SU-DHL-6 (cell line): Measurements from ENCODE around the gene DUS2.

Source experiments
- EZH2phosphoT487 ChIP-seq: fragments of 200-600 bp; sonication (generic), shearing (Covaris generic); conservative IDR thresholded peaks from 2 replicates; pipeline ENCODE4 v1.6.1; 2018; ENCODE audit warnings: mild to moderate bottlenecking, antibody characterized with exemption, low read length, moderate library complexity, mixed read lengths
- TF ChIP-seq, protein P1 (sequence below): fragments of 200-600 bp; sonication (generic); IDR thresholded peaks from one replicate; pipeline ENCODE4 v1.5.1; 2017; ENCODE audit warnings: antibody characterized with exemption, mild to moderate bottlenecking, low read length, moderate library complexity; ENCODE audit not compliant: insufficient read depth, poor library complexity, severe bottlenecking

- no peak for TF ChIP-seq EZH2phosphoT487
- TF ChIP-seq, protein P1, sequence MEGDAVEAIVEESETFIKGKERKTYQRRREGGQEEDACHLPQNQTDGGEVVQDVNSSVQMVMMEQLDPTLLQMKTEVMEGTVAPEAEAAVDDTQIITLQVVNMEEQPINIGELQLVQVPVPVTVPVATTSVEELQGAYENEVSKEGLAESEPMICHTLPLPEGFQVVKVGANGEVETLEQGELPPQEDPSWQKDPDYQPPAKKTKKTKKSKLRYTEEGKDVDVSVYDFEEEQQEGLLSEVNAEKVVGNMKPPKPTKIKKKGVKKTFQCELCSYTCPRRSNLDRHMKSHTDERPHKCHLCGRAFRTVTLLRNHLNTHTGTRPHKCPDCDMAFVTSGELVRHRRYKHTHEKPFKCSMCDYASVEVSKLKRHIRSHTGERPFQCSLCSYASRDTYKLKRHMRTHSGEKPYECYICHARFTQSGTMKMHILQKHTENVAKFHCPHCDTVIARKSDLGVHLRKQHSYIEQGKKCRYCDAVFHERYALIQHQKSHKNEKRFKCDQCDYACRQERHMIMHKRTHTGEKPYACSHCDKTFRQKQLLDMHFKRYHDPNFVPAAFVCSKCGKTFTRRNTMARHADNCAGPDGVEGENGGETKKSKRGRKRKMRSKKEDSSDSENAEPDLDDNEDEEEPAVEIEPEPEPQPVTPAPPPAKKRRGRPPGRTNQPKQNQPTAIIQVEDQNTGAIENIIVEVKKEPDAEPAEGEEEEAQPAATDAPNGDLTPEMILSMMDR: no peak
Observed at GRCh38 chr16:68028996-68029395, 5.9 kb downstream of the DUS2 start.
